WTC11 (cell line): ENCODE measurements around the gene C1QTNF6.

Experiments
- CTCF ChIP-seq: fragments of 200-600 bp; IDR thresholded peaks from 2 replicates; pipeline ENCODE4 v1.8.0; 2022; ENCODE audit warnings: antibody characterized with exemption
- NR1H2 ChIP-seq: sonication (generic); formaldehyde crosslinking; IDR thresholded peaks from 2 replicates; pipeline ENCODE4 v1.9.0; 2021; ENCODE audit warnings: mild to moderate bottlenecking, moderate library complexity, missing genetic modification reagents
- NR2C2 ChIP-seq: sonication (generic); formaldehyde crosslinking; IDR thresholded peaks from 2 replicates; pipeline ENCODE4 v1.8.0; 2022; ENCODE audit warnings: mild to moderate bottlenecking, missing genetic modification reagents

- TF ChIP-seq CTCF: no peak
- TF ChIP-seq NR1H2 (CRISPR knock-in tag): no peak
- no peak for TF ChIP-seq NR2C2 (CRISPR knock-in tag)
These were observed 41.2 kb upstream of the C1QTNF6 start for GRCh38 chr22:37229012-37229804.
